GM12872 (cell line): ENCODE data around the gene ANXA11.
A peak's percentile ranks its signal among the peaks of the same experiment; 100 is the strongest.

Experiments used
- CTCF ChIP-seq: IDR thresholded peaks from 3 replicates; pipeline ENCODE4 v1.5.1; 2011; ENCODE audit warnings: low read depth, mild to moderate bottlenecking, low read length, moderate library complexity; ENCODE audit not compliant: insufficient read depth

ANXA11 gene

GRCh38 chr10:80172896-80173295 is 32.4 kb downstream of the ANXA11 start:
- no peak for TF ChIP-seq CTCF

- no peak for TF ChIP-seq CTCF
Observed at GRCh38 chr10:80171248-80171660, 34.1 kb downstream of the ANXA11 start.

- TF ChIP-seq CTCF: no peak
Observed at GRCh38 chr10:80170641-80171040, 34.7 kb downstream of the ANXA11 start.

- TF ChIP-seq CTCF: no peak
Observed at GRCh38 chr10:80170026-80170425, 35.3 kb downstream of the ANXA11 start.

- peak; percentile 82 for TF ChIP-seq CTCF
Observed at GRCh38 chr10:80168679-80169380, 36.5 kb downstream of the ANXA11 start.

GRCh38 chr10:80168162-80168511 is 37.2 kb downstream of the ANXA11 start:
- TF ChIP-seq CTCF: no peak

- no peak for TF ChIP-seq CTCF
Observed at GRCh38 chr10:80167471-80168161, 37.7 kb downstream of the ANXA11 start.
